GM23248 (cell line): ENCODE results near the gene SP3.

ENCODE experiments used
- EZH2 ChIP-seq: fragments of 200-600 bp; sonication (generic); IDR thresholded peaks from 2 replicates; pipeline ENCODE4 v1.6.1; 2018; ENCODE audit warnings: antibody characterized with exemption, mild to moderate bottlenecking; ENCODE audit not compliant: insufficient read depth, poor library complexity, severe bottlenecking
- EZH2phosphoT487 ChIP-seq: fragments of 200-600 bp; sonication (generic); IDR thresholded peaks from 2 replicates; pipeline ENCODE4 v1.6.1; 2018; ENCODE audit warnings: antibody characterized with exemption, moderate library complexity, mild to moderate bottlenecking, low read depth; ENCODE audit not compliant: insufficient read depth

DNA sequence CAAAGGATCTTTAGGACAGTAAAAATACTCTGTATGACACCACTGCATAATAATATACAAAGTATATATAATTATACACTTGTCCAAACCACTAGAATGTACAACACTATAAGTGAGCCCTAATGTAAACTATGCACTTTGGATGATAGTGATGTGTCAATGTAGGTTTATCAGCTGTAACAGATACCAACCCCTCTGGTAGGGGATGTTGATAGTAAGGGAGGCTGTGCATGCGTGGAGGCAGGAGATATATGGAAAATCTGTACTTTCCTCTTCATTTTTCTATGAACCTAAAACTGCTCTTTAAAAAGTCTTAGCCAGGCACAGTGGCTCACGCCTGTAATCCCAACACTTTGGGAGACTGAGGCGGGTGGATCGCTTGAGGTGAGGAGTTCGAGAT lies 37.5 kb upstream of the SP3 start:
- TF ChIP-seq EZH2 (no peak), EZH2phosphoT487 (no peak)
